HG03039 (cell line): ENCODE data around the gene IL32.
"Not testable (repeated sequence)": the region's sequence is repeated elsewhere in the genome, so short reads cannot be mapped to it uniquely, and the experiment has no call there.

Source experiments
- ATAC-seq: cut with Tn5 transposase; IDR thresholded peaks from one replicate; pipeline ENCODE4 v1.9.1; 2021; ENCODE audit warnings: mild to moderate bottlenecking, moderate library complexity; ENCODE audit not compliant: unreplicated experiment

The IL32 gene

DNA sequence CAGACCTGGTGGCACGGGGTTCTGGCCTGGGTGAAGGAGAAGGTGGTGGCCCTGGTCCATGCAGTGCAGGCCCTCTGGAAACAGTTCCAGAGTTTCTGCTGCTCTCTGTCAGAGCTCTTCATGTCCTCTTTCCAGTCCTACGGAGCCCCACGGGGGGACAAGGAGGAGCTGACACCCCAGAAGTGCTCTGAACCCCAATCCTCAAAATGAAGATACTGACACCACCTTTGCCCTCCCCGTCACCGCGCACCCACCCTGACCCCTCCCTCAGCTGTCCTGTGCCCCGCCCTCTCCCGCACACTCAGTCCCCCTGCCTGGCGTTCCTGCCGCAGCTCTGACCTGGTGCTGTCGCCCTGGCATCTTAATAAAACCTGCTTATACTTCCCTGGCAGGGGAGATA is 3.7 kb downstream of the IL32 start:
- not testable (repeated sequence) for ATAC-seq

DNA sequence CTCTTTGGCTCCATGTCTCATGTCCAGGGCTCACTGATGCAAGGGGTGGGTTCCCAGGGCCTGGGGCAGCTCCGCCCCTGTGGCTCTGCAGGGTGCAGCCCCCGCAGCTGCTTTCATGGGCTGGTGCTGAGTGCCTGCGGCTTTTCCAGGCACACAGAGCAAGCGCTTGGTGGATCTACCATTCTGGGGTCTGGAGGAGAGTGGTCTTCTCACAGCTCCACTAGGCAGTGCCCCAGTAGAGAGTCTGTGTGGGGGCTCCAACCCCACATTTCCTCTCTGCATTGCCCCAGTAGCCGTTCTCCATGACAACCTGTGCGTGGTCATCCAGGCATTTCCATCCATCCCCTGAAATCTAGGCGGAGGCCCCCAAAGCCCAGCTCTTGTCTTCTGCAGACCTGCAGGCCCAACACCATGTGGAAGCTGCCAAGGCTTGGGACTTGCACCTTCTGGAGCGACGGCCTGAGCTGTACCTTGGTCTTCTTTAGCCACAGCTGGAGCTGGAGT is 5.2 kb downstream of the IL32 start:
- no peak for ATAC-seq

DNA sequence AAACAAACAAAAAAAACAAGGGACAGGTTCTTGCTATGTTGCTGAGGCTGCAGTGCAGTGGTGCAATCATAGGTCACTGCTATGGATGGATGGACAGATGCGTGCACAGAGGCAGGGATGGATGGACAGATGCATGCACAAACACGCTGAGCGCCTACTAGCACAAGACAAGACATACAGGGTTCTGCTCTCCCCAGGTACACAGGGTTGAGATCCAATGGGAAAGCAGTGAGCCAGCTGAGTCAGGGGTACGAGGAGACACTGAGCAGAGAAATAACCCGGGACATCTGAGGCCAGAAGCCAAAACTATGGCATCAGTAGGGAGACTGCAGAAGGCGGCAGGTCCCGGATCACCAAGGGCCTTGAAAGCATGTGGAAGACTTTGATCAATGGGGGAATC is 6.2 kb downstream of the IL32 start:
- no peak for ATAC-seq

DNA sequence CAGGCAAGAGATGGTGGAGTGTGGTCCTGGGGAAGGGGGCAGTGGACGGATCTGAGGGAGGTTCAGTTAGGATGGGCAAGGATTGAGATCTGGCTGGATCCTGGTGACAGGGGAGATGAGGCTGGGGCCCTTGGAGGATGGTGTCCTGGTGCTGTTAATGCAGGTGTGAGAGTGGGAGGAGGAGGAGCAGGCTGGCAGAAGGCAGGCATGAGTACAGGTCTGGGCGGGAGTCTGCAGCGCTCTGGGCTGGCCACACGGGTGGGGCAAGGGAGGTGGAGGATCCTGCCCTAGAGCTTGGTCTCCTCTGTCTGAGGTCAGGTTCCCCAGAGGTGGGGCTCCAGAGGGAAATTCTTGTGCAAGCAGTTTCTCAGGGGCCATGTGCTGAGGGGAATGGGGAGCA is 6.7 kb downstream of the IL32 start:
- not testable (repeated sequence) for ATAC-seq

DNA sequence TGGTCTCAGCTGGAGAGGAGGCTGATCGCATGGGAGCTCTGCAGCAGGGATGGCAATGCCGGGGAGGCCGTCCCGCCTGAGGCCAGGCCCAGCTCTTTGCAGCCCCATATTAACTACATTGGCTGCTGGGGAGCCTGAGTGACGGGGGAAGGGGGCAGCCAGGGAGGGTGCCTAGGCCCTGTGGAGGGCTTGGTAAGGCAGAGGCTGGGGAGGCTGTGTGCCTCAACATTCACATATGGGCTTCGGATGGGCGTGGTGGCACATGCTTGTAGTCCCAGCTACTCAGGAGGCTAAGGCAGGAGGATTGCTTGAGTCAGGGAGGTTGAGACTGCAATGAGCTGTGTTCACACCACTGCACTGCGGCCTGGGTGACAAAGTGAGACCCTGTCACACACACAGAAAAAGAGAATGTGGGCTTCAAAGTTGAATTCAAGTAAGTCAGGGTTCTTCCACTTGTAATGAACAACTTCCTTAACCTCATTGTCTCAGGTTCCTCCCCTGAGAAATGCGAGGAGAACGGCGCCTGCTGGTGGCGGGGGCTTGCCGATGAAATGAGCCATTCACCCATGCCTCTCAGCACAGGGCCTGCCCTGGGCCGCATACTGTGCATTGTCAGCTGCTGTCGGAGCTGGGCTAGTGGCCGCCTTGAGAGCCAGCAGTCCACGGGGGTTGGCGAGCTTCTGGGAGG is 7.3 kb downstream of the IL32 start:
- ATAC-seq, result not testable (repeated sequence)

DNA sequence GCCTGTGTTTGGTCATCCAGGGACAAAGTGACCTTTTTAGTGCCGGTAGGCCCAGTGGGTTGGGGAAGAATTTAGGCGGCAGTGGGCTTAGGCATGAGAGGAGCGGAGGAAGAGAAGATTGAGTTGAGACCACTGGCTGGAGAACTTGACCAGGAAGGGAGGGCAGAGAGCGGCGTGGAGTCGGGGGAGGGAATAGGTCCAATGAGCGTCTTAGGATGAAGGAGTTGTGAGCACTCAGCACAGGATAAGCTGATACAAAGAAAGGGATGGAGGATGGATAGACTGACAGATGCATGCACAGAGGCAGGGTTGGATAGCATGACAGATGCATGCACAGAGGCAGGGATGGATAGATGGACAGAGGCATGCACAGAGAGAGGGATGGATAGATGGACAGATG is 8.0 kb downstream of the IL32 start:
- ATAC-seq, result no peak

DNA sequence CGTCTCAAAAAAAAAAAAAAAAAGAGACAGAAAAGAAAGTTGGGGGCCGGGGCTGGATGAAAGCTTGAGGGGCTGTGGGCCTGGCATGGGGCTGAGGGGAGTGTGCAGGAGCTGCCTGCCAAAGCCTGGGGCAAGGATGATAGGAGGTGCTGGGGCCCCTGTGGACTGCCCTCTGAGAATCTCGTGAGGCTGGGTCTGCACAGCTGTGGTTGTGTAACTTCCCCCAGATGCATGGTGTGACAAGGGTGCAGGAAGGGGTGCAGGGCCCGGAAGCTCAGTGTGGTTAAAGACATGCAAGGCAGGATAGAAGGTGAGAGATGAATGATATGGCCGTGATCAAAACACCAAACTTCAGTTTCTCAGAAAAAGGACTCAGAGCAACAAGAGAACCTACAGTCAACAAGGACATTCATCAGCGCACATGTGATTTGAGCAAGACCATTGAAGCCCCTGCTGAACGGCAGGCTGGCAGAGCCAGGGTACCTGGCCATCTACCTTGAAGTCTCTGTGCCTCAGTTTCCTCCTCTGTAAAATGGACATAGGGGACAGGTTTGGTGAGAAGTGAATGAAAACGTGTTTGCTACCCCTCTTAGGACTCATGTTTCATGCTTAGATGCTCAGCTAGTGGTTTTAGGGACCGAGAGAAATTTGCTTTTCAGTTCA is 9.6 kb downstream of the IL32 start:
- ATAC-seq, result peak; percentile 53

DNA sequence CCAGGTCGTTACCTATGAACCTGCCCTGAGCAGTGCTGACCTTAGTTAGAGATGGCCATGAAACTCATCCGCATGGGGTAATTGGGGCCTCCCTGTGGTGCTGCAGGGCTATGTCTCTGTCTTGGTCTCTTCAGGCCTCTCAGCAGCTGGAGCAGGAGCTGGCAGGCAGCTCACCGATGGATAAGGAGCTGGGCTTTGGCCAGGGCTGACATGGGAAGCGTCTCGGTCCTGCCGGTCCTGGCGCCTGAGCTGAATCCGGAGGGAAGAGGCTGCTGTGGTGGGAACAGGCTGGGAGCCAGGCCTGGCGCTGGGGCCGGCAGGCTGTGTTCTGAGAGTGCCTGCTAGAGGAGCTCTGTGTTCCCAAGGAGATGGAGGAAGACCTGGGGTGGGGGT is 10.1 kb downstream of the IL32 start:
- ATAC-seq, result no peak

DNA sequence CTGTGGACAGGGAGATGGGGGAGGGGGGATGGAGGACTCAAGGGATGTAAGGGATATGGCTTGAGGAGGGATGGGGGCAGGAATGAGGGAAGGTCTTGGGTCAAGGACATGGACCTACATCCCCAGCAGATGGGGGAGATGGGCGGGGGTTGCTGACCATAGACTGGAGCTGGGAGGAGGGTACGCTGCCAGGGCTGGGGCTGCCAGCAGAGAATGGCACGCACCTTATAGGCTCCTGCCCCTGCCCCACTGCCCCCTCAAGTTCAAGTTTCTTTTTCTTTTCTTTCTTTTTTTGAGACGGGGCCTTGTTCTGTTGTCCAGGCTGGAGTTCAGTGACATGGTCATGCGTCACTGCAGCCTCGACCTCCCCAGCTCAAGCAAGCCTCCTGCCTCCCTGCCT is 10.5 kb downstream of the IL32 start:
- not testable (repeated sequence) for ATAC-seq

DNA sequence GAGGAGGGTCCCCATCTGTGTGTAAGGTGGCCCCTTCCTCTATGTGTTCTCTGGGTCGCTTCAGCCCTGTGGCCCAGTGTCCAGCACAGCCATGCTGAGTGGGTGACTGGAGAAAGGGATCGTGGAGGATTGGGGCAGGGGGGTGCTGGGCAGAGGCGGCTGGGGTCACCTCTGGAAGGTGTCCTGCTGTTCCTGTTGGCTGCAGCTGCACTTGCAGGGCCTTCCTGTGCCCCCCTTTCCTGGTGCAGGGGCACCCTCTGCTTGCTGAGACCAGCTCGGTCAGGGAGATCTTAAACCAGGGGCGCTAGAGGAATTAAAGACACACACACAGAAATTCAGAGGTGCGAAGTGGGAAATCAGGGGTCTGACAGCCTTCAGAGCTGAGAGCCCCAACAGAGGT is 11.1 kb downstream of the IL32 start:
- no peak for ATAC-seq

DNA sequence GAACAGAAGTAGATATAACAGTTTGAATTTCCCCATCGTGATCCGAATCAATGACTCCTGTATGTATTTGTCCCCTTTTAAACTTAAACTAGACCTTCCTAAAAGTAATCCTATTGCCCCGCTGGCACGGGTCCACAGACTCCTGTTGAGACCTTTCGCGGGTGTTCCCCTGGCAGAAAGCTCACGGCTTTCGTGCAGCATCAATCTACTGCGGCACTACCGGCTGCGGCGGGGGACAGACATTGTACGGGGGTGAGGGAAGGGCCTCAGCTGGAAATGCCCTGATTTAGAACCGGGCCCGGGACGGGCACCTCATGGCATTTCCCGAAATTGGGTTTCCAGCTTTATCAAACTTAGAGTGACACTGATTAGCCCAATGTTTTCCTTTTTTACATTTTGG is 14.6 kb downstream of the IL32 start:
- ATAC-seq, result no peak

DNA sequence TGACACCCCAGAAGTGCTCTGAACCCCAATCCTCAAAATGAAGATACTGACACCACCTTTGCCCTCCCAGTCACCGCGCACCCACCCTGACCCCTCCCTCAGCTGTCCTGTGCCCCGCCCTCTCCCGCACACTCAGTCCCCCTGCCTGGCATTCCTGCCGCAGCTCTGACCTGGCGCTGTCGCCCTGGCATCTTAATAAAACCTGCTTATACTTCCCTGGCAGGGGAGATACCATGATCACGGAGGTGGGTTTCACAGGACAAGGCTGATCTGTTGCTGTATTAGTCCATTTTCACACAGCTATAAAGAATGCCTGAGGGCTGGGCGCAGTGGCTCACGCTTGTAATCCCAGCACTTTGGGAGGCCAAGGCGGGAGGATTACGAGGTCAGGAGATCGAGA is 16.5 kb downstream of the IL32 start:
- not testable (repeated sequence) for ATAC-seq

DNA sequence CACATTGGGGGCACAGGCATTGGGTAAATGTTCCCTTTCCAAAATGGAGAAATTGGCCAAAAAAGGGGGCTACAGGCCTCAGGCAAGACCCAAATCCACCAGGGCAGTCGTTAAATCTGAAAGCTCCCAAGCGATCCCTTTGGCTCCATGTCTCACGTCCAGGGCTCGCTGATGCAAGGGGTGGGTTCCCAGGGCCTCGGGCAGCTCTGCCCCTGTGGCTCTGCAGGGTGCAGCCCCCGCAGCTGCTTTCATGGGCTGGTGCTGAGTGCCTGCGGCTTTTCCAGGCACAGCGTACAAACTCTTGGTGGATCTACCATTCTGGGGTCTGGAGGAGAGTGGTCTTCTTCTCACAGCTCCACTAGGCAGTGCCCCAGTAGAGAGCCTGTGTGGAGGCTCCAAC is 18.0 kb downstream of the IL32 start:
- not testable (repeated sequence) for ATAC-seq

DNA sequence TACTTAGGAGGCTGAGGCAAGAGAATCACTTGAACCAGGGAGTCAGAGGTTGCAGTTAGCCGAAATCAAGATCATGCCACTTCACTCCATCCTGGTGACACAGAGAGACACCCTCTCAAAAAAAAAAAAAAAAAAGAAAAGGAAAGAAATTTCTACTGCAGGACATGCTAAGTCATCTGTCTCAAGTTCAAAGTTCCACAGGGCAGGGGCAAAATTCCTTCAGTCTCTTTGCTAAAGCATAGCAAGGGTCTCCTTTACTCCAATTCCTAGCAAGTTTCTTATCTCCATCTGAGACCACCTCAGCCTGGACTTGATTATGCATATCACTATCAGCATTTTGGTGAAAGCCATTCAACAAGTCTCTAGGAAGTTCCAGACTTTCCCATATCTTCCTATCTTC is 19.1 kb downstream of the IL32 start:
- no peak for ATAC-seq

DNA sequence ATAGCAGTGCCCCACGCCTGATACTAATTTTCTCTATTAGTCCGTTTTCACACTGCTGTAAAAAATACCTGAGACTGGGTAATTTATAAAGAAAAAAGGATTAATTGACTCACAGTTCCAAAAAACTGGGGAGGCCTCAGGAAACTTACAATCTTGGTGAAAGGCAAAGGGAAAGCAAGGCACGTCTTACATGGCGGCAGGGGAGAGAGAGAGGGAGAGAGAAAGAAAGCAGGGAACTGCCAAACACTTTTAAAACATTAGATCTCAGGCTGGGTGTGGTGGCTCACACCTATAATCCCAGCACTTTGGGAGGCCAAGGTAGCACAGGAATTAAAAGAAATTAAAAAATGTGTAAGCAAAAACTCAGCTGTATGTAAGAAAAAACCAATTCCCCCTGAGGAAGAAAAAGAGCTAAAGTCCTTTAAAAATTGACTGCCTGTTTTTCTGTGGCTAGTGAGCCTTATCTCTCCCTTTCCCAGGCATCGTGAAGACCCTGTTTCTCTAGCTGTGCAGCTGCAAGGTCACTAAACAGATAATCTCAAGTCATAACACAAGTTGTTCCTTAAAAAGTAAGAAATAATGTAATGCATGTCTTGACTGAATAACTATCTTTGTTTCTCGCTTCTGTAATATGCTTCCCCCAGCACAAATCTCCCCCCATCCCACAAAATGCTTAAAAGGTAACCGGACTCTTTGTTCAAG is 19.7 kb downstream of the IL32 start:
- ATAC-seq, result no peak

DNA sequence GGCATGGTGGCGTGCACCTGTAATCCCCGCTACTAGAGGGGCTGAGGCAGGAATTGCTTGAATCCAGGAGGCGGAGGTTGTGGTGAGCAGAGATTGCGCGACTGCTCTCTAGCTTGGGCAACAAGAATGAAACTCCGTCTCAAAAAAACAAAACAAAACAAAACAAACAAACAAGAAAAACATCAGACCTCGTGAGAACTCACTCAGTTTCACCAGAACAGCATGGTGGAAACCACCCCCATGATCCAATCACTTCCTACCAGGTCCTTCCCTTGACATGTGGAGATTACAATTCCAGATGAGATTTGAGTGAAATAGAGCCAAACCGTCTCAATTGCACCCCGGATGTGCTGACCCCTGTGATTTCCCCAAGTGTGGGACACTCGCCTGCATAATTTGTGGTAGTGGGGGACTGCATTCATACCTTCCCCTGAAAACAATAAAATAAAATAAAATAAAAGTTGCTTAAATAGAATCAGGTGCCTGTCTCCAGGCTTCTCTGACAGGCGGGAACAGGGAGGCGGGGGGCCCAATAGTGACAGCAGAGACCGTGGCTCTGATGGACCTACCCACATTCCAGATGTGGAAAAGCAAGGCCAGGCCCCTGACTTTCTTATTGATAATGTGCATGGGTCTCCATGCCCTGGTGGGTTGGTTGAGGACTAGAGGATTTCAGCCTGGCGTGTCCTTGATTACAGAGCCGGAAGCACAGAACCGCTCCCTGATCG is 20.6 kb downstream of the IL32 start:
- ATAC-seq, result no peak

DNA sequence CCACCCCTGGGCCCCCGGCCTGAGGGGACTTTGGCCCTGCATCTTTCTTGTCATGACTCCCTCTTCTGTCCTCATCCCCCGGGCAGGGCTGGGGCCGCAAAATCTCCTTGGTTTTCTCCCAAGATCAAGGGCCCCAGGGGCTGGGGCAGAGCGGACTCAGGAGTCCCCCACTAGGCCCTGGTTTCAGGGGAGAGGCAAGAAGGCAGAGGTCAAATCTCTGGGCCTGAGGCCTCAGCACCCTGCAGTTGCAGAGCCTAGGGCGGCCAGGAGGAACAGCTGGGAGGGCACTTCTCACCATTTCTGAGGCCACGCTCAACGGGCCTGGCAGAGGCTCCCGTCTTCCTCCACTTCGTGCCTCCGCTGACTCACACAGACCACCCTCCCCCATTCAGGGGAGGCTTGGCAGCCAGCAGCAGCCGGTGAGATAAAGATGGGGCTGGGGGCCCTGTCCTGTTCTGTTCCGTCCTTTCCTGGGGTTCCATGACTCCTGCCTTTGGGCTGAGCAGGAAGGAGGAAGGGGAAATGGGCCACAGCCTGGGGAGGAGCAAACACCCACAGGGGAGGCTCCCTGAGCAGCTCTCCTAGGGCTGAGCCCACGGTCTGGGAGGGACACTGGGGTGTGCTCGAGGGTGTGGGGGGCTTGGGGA is 21.3 kb downstream of the IL32 start:
- ATAC-seq, result no peak

DNA sequence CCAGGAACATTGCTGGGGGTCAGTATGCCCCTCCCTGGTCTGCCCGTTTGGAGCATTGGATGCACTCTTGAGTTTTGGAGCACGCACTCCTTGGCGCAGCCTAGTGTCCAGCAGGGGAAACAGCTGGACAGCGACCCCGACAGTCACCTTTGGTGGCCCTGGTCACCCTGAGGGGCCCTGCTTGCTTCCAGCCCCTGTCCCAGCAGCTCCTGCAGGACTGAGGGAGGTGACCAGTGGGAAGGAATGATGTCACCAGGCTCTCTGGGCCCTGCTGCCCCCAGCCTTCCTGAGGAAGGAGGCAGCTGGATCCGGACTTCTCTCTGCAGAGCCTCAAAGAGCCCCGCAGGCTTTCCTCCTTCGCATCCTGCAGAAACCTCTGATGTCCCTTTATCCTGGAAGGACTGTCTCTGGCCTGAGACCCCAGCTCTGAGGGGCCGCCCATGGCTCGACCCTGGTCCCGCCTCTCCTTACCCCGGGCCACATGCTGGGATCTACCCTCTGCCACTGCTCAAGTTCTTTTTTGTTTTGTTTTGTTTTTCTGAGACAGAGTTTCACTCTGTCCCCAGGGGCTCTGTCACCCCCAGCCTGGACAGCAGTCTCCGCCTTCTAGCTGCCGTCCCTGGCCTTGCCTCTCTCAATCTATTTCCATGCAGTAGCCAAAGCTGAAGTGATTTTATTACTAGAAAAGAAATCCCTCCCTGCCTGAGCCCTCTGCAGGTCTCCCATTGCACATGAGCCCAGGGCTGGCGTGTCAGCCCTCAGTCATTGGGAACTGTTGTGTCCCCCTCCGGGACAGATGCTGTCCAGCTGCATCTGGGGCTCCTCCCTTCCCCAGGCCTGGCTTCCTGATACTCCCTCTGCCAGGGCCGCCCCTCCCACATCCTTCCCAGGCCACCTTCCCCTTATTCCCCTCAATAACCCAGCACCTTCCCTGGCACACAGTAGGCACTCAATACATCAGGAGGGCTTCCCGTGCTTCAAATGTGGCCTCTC is 22.1 kb downstream of the IL32 start:
- no peak for ATAC-seq

DNA sequence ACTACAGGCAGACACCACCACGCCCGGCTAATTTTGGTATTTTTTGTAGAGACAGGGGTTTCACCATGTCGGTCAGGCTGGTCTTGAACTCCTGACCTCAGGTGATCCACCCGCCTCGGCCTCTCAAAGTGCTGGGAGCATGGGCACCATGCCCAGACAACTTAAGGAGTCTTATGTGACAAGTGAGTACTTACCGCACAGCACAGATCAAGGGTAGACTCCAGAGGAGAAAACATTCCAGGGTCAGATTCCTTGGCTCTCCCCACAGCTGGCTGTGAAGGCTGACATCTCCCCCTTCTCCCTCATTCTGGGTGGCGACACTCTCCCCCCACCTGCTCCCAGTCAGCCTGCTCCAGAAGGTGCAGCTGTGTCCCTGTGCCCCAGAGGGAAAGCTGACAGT is 23.0 kb downstream of the IL32 start:
- no peak for ATAC-seq
